ENCODE data around the gene NUDT17. TPM values are rescaled to one million over a fixed set of nuclear protein-coding genes. Genes with fewer than 3 reads are reported as not detected.

Gene NUDT17
- total RNA-seq, 1 experiment from 2014 or later = 1.8 TPM

- CTCF ChIA-PET = interaction anchor here (3.3 kb wide), 1 partner anchor 32 kb away, joined by 36 read pairs; the partner anchor contains the start of gene PIAS3
Measured at GRCh38 chr1:145889722-145890121, 44.3 kb downstream of the NUDT17 start.

More at GRCh38 chr1:145889722-145890121, 44.3 kb downstream of the NUDT17 start:
- Histone ChIP-seq H3K9ac (ENCODE audit: low read length) (no peak overlapping the region), H3K36me3 (ENCODE audit: control insufficient read depth in 1 of 2, insufficient read depth in 2 of 2, low read length in 2 of 2) (no peaks in the 10 kb centered on the region), H3K9me2 (ENCODE audit: insufficient read depth) (no peaks in the 10 kb centered on the region), H3K4me1 (ENCODE audit: control insufficient read depth in 1 of 2, insufficient read depth in 2 of 2, low read length in 2 of 2) (peaks cover 29 to 51% of the 10 kb centered on the region in 2 experiments), H3K79me2 (ENCODE audit: insufficient read depth, low read length) (no peaks in the 10 kb centered on the region), H3K4me2 (ENCODE audit: low read length) (no peak overlapping the region), H3K27ac (ENCODE audit: low read depth, low read length) (no peak overlapping the region), H3K9me3 (ENCODE audit: control insufficient read depth in 1 of 2, insufficient read depth in 1 of 2, low read depth in 1 of 2, low read length in 2 of 2) (no peaks in the 10 kb centered on the region), H3K27me3 (ENCODE audit: insufficient read depth, low read length) (peaks cover 4% of the 10 kb centered on the region; the same call in 1 of the 2 replicates), H4K20me1 (ENCODE audit: insufficient read depth) (no peaks in the 10 kb centered on the region), H3K4me3 (replicated peaks in 1 of 2; ENCODE audit: low read depth in 1 of 2, low read length in 2 of 2) (no peak overlapping the region), H2AFZ (ENCODE audit: low read depth, low read length, poor library complexity, severe bottlenecking) (no peak overlapping the region)
- no TSS peak for BruUV-seq (replicated peaks)
- ATAC-seq (no peak), DNase-seq (ENCODE audit: low read depth, low spot score) (no peak)
- TF ChIP-seq ZBTB33 (IDR thresholded peaks at IDR 0.05; ENCODE audit: extremely low read depth, insufficient replicate concordance, low read length) (no peak), POLR2A (IDR thresholded peaks at IDR 0.05; ENCODE audit: borderline replicate concordance, extremely low read depth, insufficient read depth, insufficient read length) (no peak), JUND (IDR thresholded peaks at IDR 0.05) (no peak), YY1 (IDR thresholded peaks at IDR 0.05; ENCODE audit: extremely low read depth, insufficient replicate concordance, low read depth, low read length) (no peak), CTCF (IDR thresholded peaks at IDR 0.05 in 2 of 3, conservative IDR thresholded peaks at IDR 0.05 in 1 of 3; ENCODE audit: borderline replicate concordance in 1 of 3, insufficient read depth in 1 of 3, low read depth in 2 of 3, low read length in 2 of 3) (no peak), TCF7L2 (IDR thresholded peaks at IDR 0.05; ENCODE audit: borderline replicate concordance, extremely low read depth, insufficient read depth, insufficient read length) (no peak)
- intact Hi-C loops (cut with micrococcal nuclease) = loop anchor here (5.0 kb wide), 1 partner anchor 88 kb away; no protein-coding TSS in a partner anchor
- POLR2A ChIA-PET = interaction anchor here (1.2 kb wide), 1 partner anchor 44 kb away, joined by 3 read pairs; the partner anchor contains the start of gene NUDT17
- RAD21 ChIA-PET (ENCODE audit: low non-redundant PET in 1 of 2, low total read pairs in 2 of 2, uncharacterized antibody in 2 of 2, unreplicated experiment in 2 of 2) = no interaction called here

Measured in HCT116 (cell line).